Inflammatory macrophage treated with lipopolysaccharide for 1 hour (primary cell): Measurements from ENCODE around the gene KIF12.

Experiments
- DNase-seq, 2 donors: peaks; one replicate each; pipeline ENCODE4 v3.0.0-alpha.2; 2020 to 2022

The KIF12 gene

GRCh38 chr9:114105236-114105635, 6.1 kb upstream of the KIF12 start:
- no peak for DNase-seq

GRCh38 chr9:114102484-114102883, 3.4 kb upstream of the KIF12 start:
- DNase-seq: no peak

- no peak for DNase-seq
These were observed 1.4 kb upstream of the KIF12 start for GRCh38 chr9:114100536-114100935.

- no peak for DNase-seq
These were observed 678 bp upstream of the KIF12 start for GRCh38 chr9:114099669-114100270.

GRCh38 chr9:114098021-114098935, 814 bp downstream of the KIF12 start:
- DNase-seq: peak in 1 of 2 donors; percentile 32

- DNase-seq: no peak
These were observed 1.5 kb downstream of the KIF12 start for GRCh38 chr9:114097613-114098020.

GRCh38 chr9:114096866-114097612, 2.1 kb downstream of the KIF12 start:
- no peak for DNase-seq

GRCh38 chr9:114096041-114096511, 3.0 kb downstream of the KIF12 start:
- no peak for DNase-seq

GRCh38 chr9:114094971-114095370, 4.1 kb downstream of the KIF12 start:
- DNase-seq: no peak

- no peak for DNase-seq
These were observed 5.2 kb downstream of the KIF12 start for GRCh38 chr9:114093761-114094505.

- no peak for DNase-seq
These were observed 6.0 kb downstream of the KIF12 start for GRCh38 chr9:114093031-114093471.

- DNase-seq: no peak
These were observed 6.8 kb downstream of the KIF12 start for GRCh38 chr9:114092336-114092735.

- no peak for DNase-seq
These were observed 7.4 kb downstream of the KIF12 start for GRCh38 chr9:114091711-114092110.

- no peak for DNase-seq
These were observed 8.3 kb downstream of the KIF12 start for GRCh38 chr9:114090798-114091197.

GRCh38 chr9:114089206-114089840, 9.8 kb downstream of the KIF12 start:
- DNase-seq: no peak

- no peak for DNase-seq
These were observed 10.4 kb downstream of the KIF12 start for GRCh38 chr9:114088571-114089170.

- no peak for DNase-seq
These were observed 11.4 kb downstream of the KIF12 start for GRCh38 chr9:114087721-114088120.

GRCh38 chr9:114086607-114087006, 12.5 kb downstream of the KIF12 start:
- DNase-seq: no peak

GRCh38 chr9:114086009-114086408, 13.1 kb downstream of the KIF12 start:
- DNase-seq: no peak

GRCh38 chr9:114085387-114085789, 13.7 kb downstream of the KIF12 start:
- no peak for DNase-seq

GRCh38 chr9:114084282-114085073, 14.6 kb downstream of the KIF12 start:
- DNase-seq: no peak
